Esophagus squamous epithelium (tissue), 4 donors: ENCODE measurements around the gene TNIP3.

Source experiments
- POLR2A ChIP-seq, 4 donors: fragments of 450-650 bp; IDR thresholded peaks; one replicate each; pipeline ENCODE4 v1.6.1; 2017; ENCODE audit warnings: antibody characterized with exemption in 4 of 4, mild to moderate bottlenecking in 4 of 4, moderate library complexity in 3 of 4
- TF ChIP-seq, protein P1 (sequence below), 6 experiments: fragments of 450-650 bp in 4 of 6; fragments of 200-600 bp in 2 of 6; sonication (generic) in 2 of 6; IDR thresholded peaks; one replicate each; pipeline ENCODE4 v1.5.1; 2016 to 2019; ENCODE audit warnings: antibody characterized with exemption in 6 of 6, mild to moderate bottlenecking in 4 of 6, moderate library complexity in 4 of 6

DNA sequence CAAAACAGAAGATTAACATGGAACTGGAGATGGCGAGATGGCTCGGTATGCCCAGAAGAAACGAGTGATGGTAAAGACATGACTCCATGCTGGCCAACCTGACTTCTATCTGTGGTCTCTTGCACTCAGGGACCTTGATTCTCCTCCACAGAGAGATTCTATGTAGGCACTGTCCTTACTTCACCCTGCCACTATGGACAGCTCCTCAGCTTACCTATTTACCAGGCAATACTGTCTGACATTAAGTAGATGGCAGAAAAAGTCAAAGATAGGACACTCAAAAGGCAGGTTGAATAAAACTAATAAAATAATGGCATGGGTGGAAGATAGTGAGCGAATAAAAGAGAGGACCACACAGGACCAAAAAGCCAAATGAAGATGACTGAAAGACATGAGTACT, 56.6 kb downstream of the TNIP3 start:
- TF ChIP-seq, protein P1, sequence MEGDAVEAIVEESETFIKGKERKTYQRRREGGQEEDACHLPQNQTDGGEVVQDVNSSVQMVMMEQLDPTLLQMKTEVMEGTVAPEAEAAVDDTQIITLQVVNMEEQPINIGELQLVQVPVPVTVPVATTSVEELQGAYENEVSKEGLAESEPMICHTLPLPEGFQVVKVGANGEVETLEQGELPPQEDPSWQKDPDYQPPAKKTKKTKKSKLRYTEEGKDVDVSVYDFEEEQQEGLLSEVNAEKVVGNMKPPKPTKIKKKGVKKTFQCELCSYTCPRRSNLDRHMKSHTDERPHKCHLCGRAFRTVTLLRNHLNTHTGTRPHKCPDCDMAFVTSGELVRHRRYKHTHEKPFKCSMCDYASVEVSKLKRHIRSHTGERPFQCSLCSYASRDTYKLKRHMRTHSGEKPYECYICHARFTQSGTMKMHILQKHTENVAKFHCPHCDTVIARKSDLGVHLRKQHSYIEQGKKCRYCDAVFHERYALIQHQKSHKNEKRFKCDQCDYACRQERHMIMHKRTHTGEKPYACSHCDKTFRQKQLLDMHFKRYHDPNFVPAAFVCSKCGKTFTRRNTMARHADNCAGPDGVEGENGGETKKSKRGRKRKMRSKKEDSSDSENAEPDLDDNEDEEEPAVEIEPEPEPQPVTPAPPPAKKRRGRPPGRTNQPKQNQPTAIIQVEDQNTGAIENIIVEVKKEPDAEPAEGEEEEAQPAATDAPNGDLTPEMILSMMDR (IDR thresholded peaks at IDR 0.05), result no peak
- TF ChIP-seq POLR2A (IDR thresholded peaks at IDR 0.05), result no peak
